ENCODE results near the gene FUT7. TPM values are rescaled to one million over a fixed set of nuclear protein-coding genes. Genes with fewer than 3 reads are reported as not detected.

FUT7 gene
- total RNA-seq, 4 donors from 2014 or later = 0.20 TPM; not detected in 3

GRCh38 chr9:137074657-137075274, 42.9 kb upstream of the FUT7 start:
- TF ChIP-seq POLR2A (IDR thresholded peaks at IDR 0.05) = no peak
- TF ChIP-seq CTCF (IDR thresholded peaks at IDR 0.05) = no peak
- no peak for TF ChIP-seq POLR2AphosphoS5 (IDR thresholded peaks at IDR 0.05)
- TF ChIP-seq EP300 (IDR thresholded peaks at IDR 0.05) = no peak
- peaks cover 0 to 14% of the 10 kb centered on the region in 2 donors for H3K36me3 ChIP-seq
- no peak for ATAC-seq
- H3K27ac ChIP-seq = no peak overlapping the region
- H3K4me3 ChIP-seq = no peak overlapping the region
- WGBS, 2 donors (ENCODE audit: low coverage in 1 of 2) = 77 to 90% methylated on average over 4 to 6 of the region's 12 CpGs
- peaks cover 25% of the 10 kb centered on the region for H3K27me3 ChIP-seq
- H3K4me1 ChIP-seq = peaks cover 0 to 52% (median 19%) of the 10 kb centered on the region in 3 donors
- H3K9me3 ChIP-seq = no peaks in the 10 kb centered on the region

GRCh38 chr9:137073992-137074399, 42.1 kb upstream of the FUT7 start:
- Histone ChIP-seq H3K36me3 (peaks cover 0 to 7% of the 10 kb centered on the region in 2 donors), H3K27ac (no peak overlapping the region), H3K4me1 (peaks cover 0 to 51% (median 13%) of the 10 kb centered on the region in 3 donors), H3K4me3 (no peak overlapping the region), H3K27me3 (peaks cover 25% of the 10 kb centered on the region), H3K9me3 (no peaks in the 10 kb centered on the region)
- 80 to 90% methylated on average over 1 to 8 of the region's 8 CpGs for WGBS, 2 donors (ENCODE audit: low coverage in 1 of 2)
- TF ChIP-seq CTCF (IDR thresholded peaks at IDR 0.05) (no peak), POLR2A (IDR thresholded peaks at IDR 0.05) (no peak)
- ATAC-seq = no peak

- H3K36me3 ChIP-seq = no peaks in the 10 kb centered on the region
- peaks cover 0 to 26% (median 0%) of the 10 kb centered on the region in 3 donors for H3K4me1 ChIP-seq
- H3K27me3 ChIP-seq = peaks cover 25% of the 10 kb centered on the region
- peak overlapping the region in 3 of 4 donors; percentile 8 to 70 (median 60) for H3K27ac ChIP-seq
- WGBS, 2 donors (ENCODE audit: low coverage in 1 of 2) = no CpG with 5 or more reads among the region's 2 CpGs
- ATAC-seq = no peak
- no peak overlapping the region for H3K4me3 ChIP-seq
- TF ChIP-seq POLR2AphosphoS5 (IDR thresholded peaks at IDR 0.05) = no peak
- TF ChIP-seq CTCF (IDR thresholded peaks at IDR 0.05) = no peak
- TF ChIP-seq EP300 (IDR thresholded peaks at IDR 0.05) = no peak
- no peak for TF ChIP-seq POLR2A (IDR thresholded peaks at IDR 0.05)
- no peaks in the 10 kb centered on the region for H3K9me3 ChIP-seq
These were observed 39.4 kb upstream of the FUT7 start for GRCh38 chr9:137071282-137071681.

GRCh38 chr9:137070906-137071275, 39.0 kb upstream of the FUT7 start:
- Histone ChIP-seq H3K9me3 (no peaks in the 10 kb centered on the region), H3K27ac (peak overlapping the region in 2 of 4 donors; percentile 60 to 70), H3K4me1 (peaks cover 0 to 26% (median 0%) of the 10 kb centered on the region in 3 donors), H3K27me3 (peaks cover 25% of the 10 kb centered on the region), H3K4me3 (peak overlapping the region in 1 of 2 donors; percentile 49), H3K36me3 (no peaks in the 10 kb centered on the region)
- peak; percentile 21 for ATAC-seq
- TF ChIP-seq POLR2A (IDR thresholded peaks at IDR 0.05) (no peak), CTCF (IDR thresholded peaks at IDR 0.05) (peak in 1 of 4 experiments; percentile 19), EP300 (IDR thresholded peaks at IDR 0.05) (no peak), POLR2AphosphoS5 (IDR thresholded peaks at IDR 0.05) (no peak)
- WGBS, 2 donors (ENCODE audit: low coverage in 1 of 2) = 21 to 27% methylated on average over 4 to 6 of the region's 6 CpGs
